Large intestine (tissue), 3 donors: Measurements from ENCODE around the gene CLN6. TPM values are rescaled to one million over a fixed set of nuclear protein-coding genes. Genes with fewer than 3 reads are reported as not detected.
A peak's percentile ranks its signal among the peaks of the same experiment; 100 is the strongest.

ENCODE experiments used
- DNase-seq, 2 donors: peaks; one replicate each; pipeline versions ENCODE4 v3.0.0 to v3.0.0-alpha.2; 2013
- H3K27ac ChIP-seq: one replicate; pipeline ENCODE4 v1.5.1; 2013; ENCODE audit warnings: low read length
- H3K27me3 ChIP-seq: 2 replicates; pipeline ENCODE4 v1.6.1; 2013; ENCODE audit warnings: low read length; ENCODE audit not compliant: control insufficient read depth, insufficient read depth
- H3K36me3 ChIP-seq: 2 replicates; pipeline ENCODE4 v1.6.1; 2013; ENCODE audit warnings: low read length; ENCODE audit not compliant: control insufficient read depth, insufficient read depth
- H3K4me1 ChIP-seq: one replicate; pipeline ENCODE4 v1.6.1; 2013; ENCODE audit warnings: low read length; ENCODE audit not compliant: control insufficient read depth, insufficient read depth
- H3K4me3 ChIP-seq: one replicate; pipeline ENCODE4 v1.5.1; 2013; ENCODE audit warnings: low read length
- H3K9me3 ChIP-seq: one replicate; pipeline ENCODE4 v1.6.1; 2013; ENCODE audit warnings: mild to moderate bottlenecking, low read depth, low read length, moderate library complexity; ENCODE audit not compliant: control insufficient read depth
- WGBS: methylation state at CpG from one replicate; pipeline ENCODE4 v1.1.5; 2013; ENCODE audit warnings: low lambda C conversion rate; ENCODE audit not compliant: insufficient coverage; 5-methylcytosine and 5-hydroxymethylcytosine counted together
- polyA plus RNA-seq: library from polyadenylated mRNA; unstranded; fragments of 120-200 nt; gene quantifications from one replicate; pipeline ENCODE4 v1.2.1, GENCODE V29; 2013

The CLN6 gene
- polyA plus RNA-seq, 1 donor: 52.8 TPM

DNA sequence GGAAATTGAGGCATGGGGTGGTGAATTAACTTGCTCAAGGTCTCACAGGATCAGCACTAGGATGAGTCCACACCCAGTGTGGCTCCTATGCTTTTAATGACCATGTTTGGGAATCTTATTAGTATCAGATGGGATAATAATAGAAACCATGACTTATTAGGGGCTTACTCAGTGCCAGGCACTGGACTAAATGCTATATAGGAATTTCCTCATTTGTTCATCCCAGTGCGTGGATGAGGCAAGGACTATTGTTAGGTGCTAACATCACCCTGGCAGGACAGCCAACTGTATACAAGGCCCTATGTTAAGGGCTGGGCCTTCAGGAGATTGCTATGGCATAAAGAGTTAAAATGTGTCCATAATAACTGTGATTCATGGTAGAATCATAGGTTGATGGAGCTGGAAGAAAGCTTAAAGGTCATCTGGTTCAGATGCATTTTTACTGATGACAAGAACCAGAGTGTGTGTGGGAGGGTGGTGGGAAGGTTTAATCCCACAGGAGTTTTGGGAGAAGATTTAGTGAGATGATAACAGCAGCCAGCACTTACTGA is 43.3 kb upstream of the CLN6 start:
- Histone ChIP-seq H3K27me3 (no peaks in the 10 kb centered on the region), H3K27ac (peak overlapping the region; percentile 77), H3K36me3 (no peaks in the 10 kb centered on the region), H3K4me3 (no peak overlapping the region), H3K4me1 (peaks cover 30% of the 10 kb centered on the region), H3K9me3 (no peaks in the 10 kb centered on the region)
- WGBS: no CpG with 5 or more reads among the region's 1 CpG
- no peak for DNase-seq

DNA sequence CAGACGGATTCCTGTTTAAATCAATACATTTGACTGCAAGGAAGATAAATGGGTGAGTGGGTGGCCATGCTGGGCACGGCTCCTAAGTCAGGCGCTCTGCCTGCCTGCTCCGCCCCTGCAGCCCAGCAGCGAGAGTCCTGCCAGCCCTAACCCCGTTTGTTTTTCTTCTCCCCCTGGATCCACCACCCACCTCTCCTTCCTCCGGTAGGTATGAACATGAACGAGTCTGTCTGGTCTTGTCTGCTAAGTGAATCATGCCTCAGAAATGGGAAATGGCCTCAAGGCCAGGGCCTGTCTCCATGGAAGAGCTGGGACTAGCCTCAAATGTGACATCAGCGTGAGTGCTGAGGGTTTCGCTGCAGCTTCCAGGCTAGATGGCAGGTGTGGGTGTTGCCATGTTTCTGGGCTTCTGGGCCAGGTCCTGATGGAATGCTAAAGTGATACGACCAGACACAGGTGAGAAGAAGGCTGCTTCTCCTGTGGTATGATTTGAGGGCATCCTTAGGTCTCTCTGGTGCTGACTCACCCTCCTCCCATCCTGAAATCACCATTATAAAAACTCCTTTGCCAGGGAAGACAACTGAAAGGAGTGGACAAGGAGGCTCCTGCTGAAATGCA is 42.4 kb upstream of the CLN6 start:
- DNase-seq: no peak
- Histone ChIP-seq H3K27ac (peak overlapping the region; percentile 11), H3K4me3 (no peak overlapping the region), H3K36me3 (no peaks in the 10 kb centered on the region), H3K9me3 (no peaks in the 10 kb centered on the region), H3K27me3 (no peaks in the 10 kb centered on the region), H3K4me1 (peaks cover 30% of the 10 kb centered on the region)
- WGBS: no CpG with 5 or more reads among the region's 11 CpGs

- no peak overlapping the region for H3K27ac ChIP-seq
- no peaks in the 10 kb centered on the region for H3K36me3 ChIP-seq
- H3K27me3 ChIP-seq: peaks cover 3% of the 10 kb centered on the region
- no peak for DNase-seq
- 57% methylated on average over 3 of the region's 3 CpGs for WGBS
- H3K9me3 ChIP-seq: no peaks in the 10 kb centered on the region
- no peaks in the 10 kb centered on the region for H3K4me1 ChIP-seq
- no peak overlapping the region for H3K4me3 ChIP-seq
Measured at GRCh38 chr15:68268405-68268804, 38.9 kb upstream of the CLN6 start.

- H3K9me3 ChIP-seq: no peaks in the 10 kb centered on the region
- H3K36me3 ChIP-seq: no peaks in the 10 kb centered on the region
- no peak overlapping the region for H3K4me3 ChIP-seq
- H3K27ac ChIP-seq: no peak overlapping the region
- peaks cover 3% of the 10 kb centered on the region for H3K27me3 ChIP-seq
- no peaks in the 10 kb centered on the region for H3K4me1 ChIP-seq
- no peak for DNase-seq
- 80% methylated on average over 3 of the region's 3 CpGs for WGBS
Measured at GRCh38 chr15:68265674-68266073, 36.1 kb upstream of the CLN6 start.

DNA sequence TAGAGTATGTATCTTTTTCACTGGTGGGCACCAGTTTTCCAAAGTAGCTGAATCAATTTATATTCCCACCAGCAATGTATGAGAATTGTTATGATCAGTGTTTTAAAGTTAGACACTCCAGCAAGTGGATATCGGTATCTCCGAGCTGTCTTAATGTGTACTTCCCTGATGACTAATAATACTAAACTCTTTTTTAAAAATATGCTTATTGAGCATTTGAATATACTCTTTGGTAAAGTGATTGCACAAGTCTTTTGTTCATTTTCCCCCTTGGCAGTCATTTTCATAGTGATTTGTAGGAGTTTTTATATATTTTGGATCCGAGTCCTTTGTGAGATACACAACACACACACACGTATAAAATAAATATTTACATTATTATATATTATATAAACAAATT is 35.6 kb upstream of the CLN6 start:
- no peak for DNase-seq
- Histone ChIP-seq H3K36me3 (no peaks in the 10 kb centered on the region), H3K4me3 (no peak overlapping the region), H3K4me1 (no peaks in the 10 kb centered on the region), H3K27me3 (peaks cover 3% of the 10 kb centered on the region), H3K27ac (no peak overlapping the region), H3K9me3 (no peaks in the 10 kb centered on the region)
- 66% methylated on average over 3 of the region's 4 CpGs for WGBS

GRCh38 chr15:68264282-68264681 is 34.8 kb upstream of the CLN6 start:
- no peaks in the 10 kb centered on the region for H3K36me3 ChIP-seq
- H3K4me1 ChIP-seq: no peaks in the 10 kb centered on the region
- H3K9me3 ChIP-seq: no peaks in the 10 kb centered on the region
- DNase-seq: no peak
- WGBS: no CpG with 5 or more reads among the region's 2 CpGs
- H3K4me3 ChIP-seq: no peak overlapping the region
- no peak overlapping the region for H3K27ac ChIP-seq
- H3K27me3 ChIP-seq: peaks cover 3% of the 10 kb centered on the region

- H3K27ac ChIP-seq: no peak overlapping the region
- H3K4me1 ChIP-seq: no peaks in the 10 kb centered on the region
- no peak for DNase-seq
- H3K9me3 ChIP-seq: no peaks in the 10 kb centered on the region
- H3K4me3 ChIP-seq: no peak overlapping the region
- peaks cover 3% of the 10 kb centered on the region for H3K27me3 ChIP-seq
- 44% methylated on average over 2 of the region's 5 CpGs for WGBS
- no peaks in the 10 kb centered on the region for H3K36me3 ChIP-seq
Measured at GRCh38 chr15:68262514-68263356, 33.2 kb upstream of the CLN6 start.

DNA sequence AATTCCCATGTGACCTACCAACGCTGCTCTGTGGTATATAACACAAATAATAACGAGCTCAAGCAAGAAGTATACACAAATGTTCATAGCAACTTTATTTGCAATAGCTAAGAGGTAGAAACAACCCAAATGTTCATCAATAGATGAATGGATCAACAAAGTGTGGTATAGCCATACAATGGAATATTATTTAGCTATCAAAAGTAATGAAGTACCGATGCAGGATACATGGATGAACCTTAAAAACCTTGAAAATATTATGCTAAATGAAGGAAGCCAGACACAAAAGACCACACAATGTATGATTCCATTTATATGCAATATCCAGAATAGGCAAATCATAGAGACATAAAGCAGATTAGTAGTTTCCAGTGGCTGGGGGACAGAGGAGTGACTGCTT is 32.5 kb upstream of the CLN6 start:
- DNase-seq: no peak
- peaks cover 3% of the 10 kb centered on the region for H3K4me1 ChIP-seq
- no peak overlapping the region for H3K27ac ChIP-seq
- no CpG with 5 or more reads among the region's 3 CpGs for WGBS
- no peaks in the 10 kb centered on the region for H3K9me3 ChIP-seq
- peaks cover 3% of the 10 kb centered on the region for H3K27me3 ChIP-seq
- no peaks in the 10 kb centered on the region for H3K36me3 ChIP-seq
- no peak overlapping the region for H3K4me3 ChIP-seq

- H3K4me3 ChIP-seq: no peak overlapping the region
- H3K36me3 ChIP-seq: no peaks in the 10 kb centered on the region
- no peak overlapping the region for H3K27ac ChIP-seq
- H3K9me3 ChIP-seq: peaks cover 3% of the 10 kb centered on the region
- H3K27me3 ChIP-seq: peaks cover 3% of the 10 kb centered on the region
- WGBS: no CpG with 5 or more reads among the region's 3 CpGs
- no peak for DNase-seq
- peaks cover 6% of the 10 kb centered on the region for H3K4me1 ChIP-seq
Measured at GRCh38 chr15:68261241-68261640, 31.7 kb upstream of the CLN6 start.

DNA sequence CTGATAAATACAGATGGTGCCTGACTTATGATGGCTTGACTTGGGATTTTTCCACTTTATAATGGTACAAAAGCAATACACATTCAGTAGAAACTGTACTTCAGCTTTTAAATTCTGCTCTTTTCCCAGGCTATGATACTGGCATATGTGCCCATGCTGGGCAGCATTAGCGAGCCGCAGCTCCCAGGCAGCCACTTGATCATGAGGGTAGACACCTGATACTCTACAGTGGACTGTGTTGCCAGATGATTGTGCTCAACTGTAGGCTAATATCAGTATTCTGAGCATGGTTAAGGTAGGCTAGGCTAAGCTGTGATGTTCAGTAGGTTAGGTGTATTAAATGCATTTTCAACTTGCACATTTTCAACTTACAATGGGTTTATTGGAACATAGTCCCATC is 30.4 kb upstream of the CLN6 start:
- Histone ChIP-seq H3K4me3 (no peak overlapping the region), H3K27me3 (no peaks in the 10 kb centered on the region), H3K27ac (no peak overlapping the region), H3K36me3 (no peaks in the 10 kb centered on the region), H3K4me1 (peaks cover 8% of the 10 kb centered on the region), H3K9me3 (peaks cover 3% of the 10 kb centered on the region)
- no peak for DNase-seq
- WGBS: no CpG with 5 or more reads among the region's 2 CpGs
